GM23248 (cell line): ENCODE measurements around the gene ZSCAN20.

Experiments
- EZH2 ChIP-seq: fragments of 200-600 bp; sonication (generic); IDR thresholded peaks from 2 replicates; pipeline ENCODE4 v1.6.1; 2018; ENCODE audit warnings: antibody characterized with exemption, mild to moderate bottlenecking; ENCODE audit not compliant: insufficient read depth, poor library complexity, severe bottlenecking
- EZH2phosphoT487 ChIP-seq: fragments of 200-600 bp; sonication (generic); IDR thresholded peaks from 2 replicates; pipeline ENCODE4 v1.6.1; 2018; ENCODE audit warnings: antibody characterized with exemption, moderate library complexity, mild to moderate bottlenecking, low read depth; ENCODE audit not compliant: insufficient read depth

- TF ChIP-seq EZH2 (no peak), EZH2phosphoT487 (no peak)
These were observed 55.5 kb downstream of the ZSCAN20 start for GRCh38 chr1:33527934-33528333.
